HAP-1 (cell line): ENCODE measurements around the gene XYLT1.
"Not testable (repeated sequence)": the region's sequence is repeated elsewhere in the genome, so short reads cannot be mapped to it uniquely, and the experiment has no call there.

Source experiments
- DNase-seq, 2 experiments: peaks; one replicate each; pipeline ENCODE4 v3.0.0-alpha.2; 2016 to 2020; ENCODE audit warnings: low spot score in 2 of 2
- H3K27me3 ChIP-seq: fragments of 250-450 bp; sonication (Bioruptor Pico); 2 replicates; pipeline ENCODE4 v1.5.1; 2020; ENCODE audit warnings: low read depth, mild to moderate bottlenecking, moderate library complexity
- H3K36me3 ChIP-seq: fragments of 250-450 bp; sonication (Bioruptor Pico); replicated peaks from 2 replicates; pipeline ENCODE4 v1.5.1; 2020; ENCODE audit warnings: mild to moderate bottlenecking
- H3K4me1 ChIP-seq: fragments of 250-450 bp; sonication (Bioruptor Pico); 2 replicates; pipeline ENCODE4 v1.5.1; 2020; ENCODE audit warnings: mild to moderate bottlenecking
- H3K4me3 ChIP-seq: fragments of 250-450 bp; sonication (Bioruptor Pico); 2 replicates; pipeline ENCODE4 v1.5.1; 2020; ENCODE audit warnings: mild to moderate bottlenecking, moderate library complexity
- H3K9me3 ChIP-seq: fragments of 250-450 bp; sonication (Bioruptor Pico); 2 replicates; pipeline ENCODE4 v1.5.1; 2020; ENCODE audit warnings: mild to moderate bottlenecking, moderate library complexity
- in situ Hi-C: fragments of 300-500 bp; cut with MboI; formaldehyde crosslinking; loops from 3 replicates; pipeline ENCODE4 v1.14.3; 2020; ENCODE audit warnings: low sequenced_read_pairs, inconsistent platforms, mixed read lengths

XYLT1 gene

GRCh38 chr16:17470908-17471718 lies at the start of gene XYLT1:
TSS of gene XYLT1 (minus strand) at chr16:17470960. CDS start at chr16:17470796, 164 bp downstream.
- Histone ChIP-seq H3K4me1 (no peaks in the 10 kb centered on the region), H3K4me3 (no peak within 1 kb of the TSS), H3K36me3 (no peaks in the 10 kb centered on the region), H3K27me3 (peaks cover 6% of the 10 kb centered on the region), H3K9me3 (no peaks in the 10 kb centered on the region)
- no peak for DNase-seq
- in situ Hi-C loops, result no loop called here

GRCh38 chr16:17520111-17520510 lies 49.4 kb upstream of the XYLT1 start:
- in situ Hi-C loops, result no loop called here
- Histone ChIP-seq H3K4me3 (no peak overlapping the region), H3K27me3 (no peaks in the 10 kb centered on the region), H3K9me3 (no peaks in the 10 kb centered on the region), H3K36me3 (no peaks in the 10 kb centered on the region), H3K4me1 (no peaks in the 10 kb centered on the region)
- DNase-seq, result no peak

- in situ Hi-C loops, result no loop called here
- DNase-seq, result no peak
- Histone ChIP-seq H3K9me3 (no peaks in the 10 kb centered on the region), H3K4me1 (no peaks in the 10 kb centered on the region), H3K27me3 (no peaks in the 10 kb centered on the region), H3K36me3 (no peaks in the 10 kb centered on the region), H3K4me3 (no peak overlapping the region)
These were observed 48.6 kb upstream of the XYLT1 start for GRCh38 chr16:17519101-17519955.

- Histone ChIP-seq H3K4me1 (no peaks in the 10 kb centered on the region), H3K9me3 (no peaks in the 10 kb centered on the region), H3K36me3 (no peaks in the 10 kb centered on the region), H3K27me3 (no peaks in the 10 kb centered on the region), H3K4me3 (no peak overlapping the region)
- DNase-seq, result no peak
- in situ Hi-C loops, result no loop called here
These were observed 47.7 kb upstream of the XYLT1 start for GRCh38 chr16:17518441-17518840.

- in situ Hi-C loops, result no loop called here
- DNase-seq, result no peak
- H3K27me3 ChIP-seq, result no peaks in the 10 kb centered on the region
- H3K9me3 ChIP-seq, result no peaks in the 10 kb centered on the region
- no peak overlapping the region for H3K4me3 ChIP-seq
- no peaks in the 10 kb centered on the region for H3K4me1 ChIP-seq
- H3K36me3 ChIP-seq, result no peaks in the 10 kb centered on the region
These were observed 44.9 kb upstream of the XYLT1 start for GRCh38 chr16:17515421-17516210.

- in situ Hi-C loops, result no loop called here
- no peak overlapping the region for H3K4me3 ChIP-seq
- H3K9me3 ChIP-seq, result no peaks in the 10 kb centered on the region
- no peak for DNase-seq
- H3K27me3 ChIP-seq, result no peaks in the 10 kb centered on the region
- no peaks in the 10 kb centered on the region for H3K4me1 ChIP-seq
- no peaks in the 10 kb centered on the region for H3K36me3 ChIP-seq
These were observed 42.0 kb upstream of the XYLT1 start for GRCh38 chr16:17512636-17513220.

GRCh38 chr16:17511340-17511739 lies 40.6 kb upstream of the XYLT1 start:
- Histone ChIP-seq H3K4me1 (no peaks in the 10 kb centered on the region), H3K36me3 (no peaks in the 10 kb centered on the region), H3K4me3 (no peak overlapping the region), H3K27me3 (no peaks in the 10 kb centered on the region), H3K9me3 (no peaks in the 10 kb centered on the region)
- DNase-seq, result no peak
- in situ Hi-C loops, result no loop called here

GRCh38 chr16:17510567-17510966 lies 39.8 kb upstream of the XYLT1 start:
- H3K9me3 ChIP-seq, result no peaks in the 10 kb centered on the region
- no peaks in the 10 kb centered on the region for H3K4me1 ChIP-seq
- DNase-seq, result no peak
- no peaks in the 10 kb centered on the region for H3K36me3 ChIP-seq
- no peaks in the 10 kb centered on the region for H3K27me3 ChIP-seq
- no peak overlapping the region for H3K4me3 ChIP-seq
- in situ Hi-C loops, result no loop called here

- Histone ChIP-seq H3K36me3 (no peaks in the 10 kb centered on the region), H3K9me3 (no peaks in the 10 kb centered on the region), H3K27me3 (no peaks in the 10 kb centered on the region), H3K4me3 (no peak overlapping the region), H3K4me1 (no peaks in the 10 kb centered on the region)
- DNase-seq, result no peak
- in situ Hi-C loops, result no loop called here
These were observed 38.4 kb upstream of the XYLT1 start for GRCh38 chr16:17509194-17509593.

GRCh38 chr16:17508303-17508702 lies 37.5 kb upstream of the XYLT1 start:
- no peaks in the 10 kb centered on the region for H3K4me1 ChIP-seq
- DNase-seq, result no peak
- H3K9me3 ChIP-seq, result no peaks in the 10 kb centered on the region
- no peaks in the 10 kb centered on the region for H3K36me3 ChIP-seq
- H3K27me3 ChIP-seq, result no peaks in the 10 kb centered on the region
- no peak overlapping the region for H3K4me3 ChIP-seq
- in situ Hi-C loops, result no loop called here

GRCh38 chr16:17507516-17507915 lies 36.8 kb upstream of the XYLT1 start:
- H3K4me1 ChIP-seq, H3K4me3 ChIP-seq, H3K36me3 ChIP-seq, H3K27me3 ChIP-seq, DNase-seq, H3K9me3 ChIP-seq, in situ Hi-C loops: not testable (repeated sequence)

GRCh38 chr16:17505828-17506227 lies 35.1 kb upstream of the XYLT1 start:
- H3K4me1 ChIP-seq, DNase-seq, H3K36me3 ChIP-seq, H3K27me3 ChIP-seq, in situ Hi-C loops, H3K9me3 ChIP-seq, H3K4me3 ChIP-seq: not testable (repeated sequence)

- in situ Hi-C loops, result no loop called here
- Histone ChIP-seq H3K27me3 (no peaks in the 10 kb centered on the region), H3K4me3 (no peak overlapping the region), H3K9me3 (no peaks in the 10 kb centered on the region), H3K36me3 (no peaks in the 10 kb centered on the region), H3K4me1 (no peaks in the 10 kb centered on the region)
- no peak for DNase-seq
These were observed 33.3 kb upstream of the XYLT1 start for GRCh38 chr16:17504050-17504449.
